ENCODE results near the gene MFSD8. TPM values are rescaled to one million over a fixed set of nuclear protein-coding genes. Genes with fewer than 3 reads are reported as not detected.

MFSD8 gene
- total and polyA plus RNA-seq, 2 of the 8 experiments (the other 6 are each of a cell fraction or from before 2014, with no cell fraction given): 9.2 to 15.8 TPM

- TF ChIP-seq CHD7 (IDR thresholded peaks at IDR 0.05; ENCODE audit: insufficient replicate concordance, low read length): no peak
- TF ChIP-seq SP4 (IDR thresholded peaks at IDR 0.05; ENCODE audit: low read length): no peak
- TF ChIP-seq KDM1A (IDR thresholded peaks at IDR 0.05; ENCODE audit: borderline replicate concordance, low read length): no peak
- TF ChIP-seq SUZ12 (IDR thresholded peaks at IDR 0.05; ENCODE audit: low read length): no peak
- TF ChIP-seq CHD1 (IDR thresholded peaks at IDR 0.05; ENCODE audit: low read depth, low read length): no peak
- TF ChIP-seq TAF1 (IDR thresholded peaks at IDR 0.05; ENCODE audit: low read depth, low read length): no peak
- no peak for TF ChIP-seq CBX5 (IDR thresholded peaks at IDR 0.05; ENCODE audit: low read depth, low read length)
- no peak for TF ChIP-seq EZH2 (IDR thresholded peaks at IDR 0.05; ENCODE audit: low read depth, low read length, severe bottlenecking)
- TF ChIP-seq, protein P1, sequence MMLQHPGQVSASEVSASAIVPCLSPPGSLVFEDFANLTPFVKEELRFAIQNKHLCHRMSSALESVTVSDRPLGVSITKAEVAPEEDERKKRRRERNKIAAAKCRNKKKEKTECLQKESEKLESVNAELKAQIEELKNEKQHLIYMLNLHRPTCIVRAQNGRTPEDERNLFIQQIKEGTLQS (IDR thresholded peaks at IDR 0.05; ENCODE audit: insufficient read depth, low read depth, low read length): no peak
- no peak for TF ChIP-seq SIN3A (conservative IDR thresholded peaks at IDR 0.05 in 1 of 2, IDR thresholded peaks at IDR 0.05 in 1 of 2; ENCODE audit: low read depth in 1 of 2, low read length in 2 of 2)
Observed at GRCh38 chr4:127870281-127870680, 94.7 kb downstream of the MFSD8 start (continued).

Measured in H1 (cell line).